GM18858 (cell line): Measurements from ENCODE around the gene TJAP1.
"Not testable (repeated sequence)": the region's sequence is repeated elsewhere in the genome, so short reads cannot be mapped to it uniquely, and the experiment has no call there.

Source experiments
- ATAC-seq: cut with Tn5 transposase; IDR thresholded peaks from one replicate; pipeline ENCODE4 v1.9.1; 2021; ENCODE audit not compliant: unreplicated experiment

The TJAP1 gene

GRCh38 chr6:43452896-43453295, 24.5 kb upstream of the TJAP1 start:
- no peak for ATAC-seq

DNA sequence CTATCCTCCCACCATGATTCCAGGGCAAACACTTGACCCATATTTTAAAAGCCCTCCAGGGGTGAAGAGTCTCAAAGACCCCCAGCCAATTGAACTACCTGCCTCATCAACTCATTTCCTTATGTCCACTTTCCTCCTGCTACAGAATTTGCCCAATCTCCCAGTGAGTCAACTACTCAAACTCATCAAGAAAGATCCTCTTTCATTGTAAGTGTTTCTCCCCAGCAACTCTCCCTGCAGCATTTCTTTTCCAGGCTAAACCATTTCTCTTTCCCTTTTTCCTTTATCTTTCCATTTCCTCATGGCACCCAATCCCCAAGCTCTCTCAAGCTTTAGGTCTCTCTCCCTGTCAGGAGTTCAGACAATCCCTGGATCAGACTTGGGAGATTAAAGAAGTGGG, 23.5 kb upstream of the TJAP1 start:
- ATAC-seq: no peak

GRCh38 chr6:43454290-43454695, 23.1 kb upstream of the TJAP1 start:
- ATAC-seq: no peak

DNA sequence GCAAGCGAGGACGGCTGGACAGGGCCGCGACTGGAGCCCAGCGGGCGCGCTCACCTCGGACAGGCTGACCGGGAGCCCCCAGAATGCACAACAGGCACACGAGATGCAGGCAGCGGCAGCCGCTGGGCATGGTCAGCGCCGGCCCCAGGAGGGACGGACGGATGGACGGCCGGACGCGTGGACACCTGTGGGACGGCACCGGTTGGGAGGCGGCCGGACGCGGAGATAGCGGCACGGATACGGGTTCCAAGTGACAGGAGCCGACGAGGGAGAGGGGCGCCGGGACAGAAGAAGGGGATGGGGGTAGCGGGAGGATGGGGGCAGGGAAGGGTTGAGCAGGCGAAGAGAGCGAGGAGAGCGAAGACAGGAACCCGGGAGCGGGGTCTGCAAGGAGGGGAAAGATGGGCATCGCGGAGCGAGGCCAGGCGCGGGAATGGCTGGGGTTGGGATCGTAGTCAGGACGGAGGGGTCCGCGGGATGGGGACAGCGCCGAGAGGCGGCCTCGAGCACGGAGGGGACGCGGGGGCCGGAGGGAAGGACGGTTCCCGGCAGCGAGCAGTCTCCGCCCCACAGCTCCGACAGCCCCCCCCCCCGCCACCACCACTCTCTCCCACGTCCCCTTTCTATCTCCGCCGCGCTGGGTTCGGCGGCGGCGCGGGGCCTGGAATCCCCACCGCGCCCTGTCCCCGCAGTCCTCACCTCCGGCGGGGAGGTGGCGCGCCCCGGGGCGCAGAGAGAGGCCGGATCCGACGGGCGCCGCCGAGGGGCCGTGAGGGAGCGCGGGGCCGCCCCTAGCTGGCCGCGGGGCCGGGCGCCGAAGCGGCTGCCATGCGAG, 22.5 kb upstream of the TJAP1 start:
- no peak for ATAC-seq

GRCh38 chr6:43455531-43456428, 21.6 kb upstream of the TJAP1 start, which contains the start of gene DLK2:
TSS of gene DLK2 (minus strand) at chr6:43455548. CDS start at chr6:43454825, 723 bp downstream.
- ATAC-seq: no peak

DNA sequence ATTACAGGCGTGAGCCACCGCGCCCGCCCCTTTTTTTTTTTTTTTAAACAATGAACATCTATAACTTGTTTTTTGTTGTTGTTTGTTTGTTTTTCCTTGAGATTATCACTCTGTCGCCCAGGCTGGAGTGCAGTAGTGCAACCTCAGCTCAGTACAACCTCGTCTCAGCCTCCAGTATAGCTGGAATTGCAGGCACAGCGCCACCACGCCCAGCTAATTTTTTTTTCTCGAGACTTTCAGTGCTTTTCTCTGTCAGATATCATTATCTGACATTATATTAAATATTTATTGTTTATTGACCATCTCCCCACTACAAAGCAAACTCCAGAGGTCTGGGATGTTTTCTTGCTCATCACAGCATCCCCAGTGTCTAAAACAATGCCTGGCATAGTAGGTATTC, 19.7 kb upstream of the TJAP1 start:
- ATAC-seq: no peak

DNA sequence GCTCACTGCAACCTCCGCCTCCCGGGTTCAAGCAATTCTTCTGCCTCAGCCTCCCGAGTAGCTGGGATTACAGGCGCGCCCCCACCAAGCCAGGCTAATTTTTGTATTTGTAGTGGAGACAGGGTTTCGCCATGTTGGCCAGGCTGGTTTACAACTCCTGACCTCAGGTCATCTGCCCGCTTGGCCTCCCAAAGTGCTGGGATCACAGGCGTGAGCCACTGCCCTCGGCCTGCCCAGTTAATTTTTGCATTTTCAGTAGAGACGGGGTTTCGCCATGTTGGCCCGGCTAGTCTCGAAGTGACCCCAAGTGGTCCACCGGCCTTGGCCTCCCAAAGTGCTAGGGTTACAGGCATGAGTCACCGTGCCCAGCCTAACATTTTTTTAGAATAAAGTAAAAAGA, 19.2 kb upstream of the TJAP1 start:
- ATAC-seq: not testable (repeated sequence)

- ATAC-seq: no peak
Measured at GRCh38 chr6:43459535-43459934, 17.8 kb upstream of the TJAP1 start.

- no peak for ATAC-seq
Measured at GRCh38 chr6:43460032-43460431, 17.3 kb upstream of the TJAP1 start.

DNA sequence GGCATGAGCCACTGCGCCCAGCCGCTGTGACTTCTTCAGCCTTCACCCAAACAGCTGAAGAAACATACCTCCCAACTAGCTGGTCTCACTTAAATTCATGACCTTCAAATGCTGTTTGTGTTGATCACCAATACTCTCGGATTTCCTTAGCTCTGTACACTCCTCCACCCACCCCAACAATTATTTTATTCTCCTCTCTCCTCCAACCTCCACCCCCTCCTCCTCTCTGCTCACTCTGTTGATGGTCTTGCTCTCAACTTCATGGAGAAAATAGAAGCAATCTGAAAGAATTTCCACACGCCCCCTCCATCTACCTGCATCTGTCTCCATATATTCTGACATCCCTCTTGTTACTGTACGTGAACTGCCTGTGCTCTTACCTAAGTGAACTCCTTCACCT, 15.4 kb upstream of the TJAP1 start:
- ATAC-seq: no peak

GRCh38 chr6:43464337-43464736, 13.0 kb upstream of the TJAP1 start:
- ATAC-seq: no peak

DNA sequence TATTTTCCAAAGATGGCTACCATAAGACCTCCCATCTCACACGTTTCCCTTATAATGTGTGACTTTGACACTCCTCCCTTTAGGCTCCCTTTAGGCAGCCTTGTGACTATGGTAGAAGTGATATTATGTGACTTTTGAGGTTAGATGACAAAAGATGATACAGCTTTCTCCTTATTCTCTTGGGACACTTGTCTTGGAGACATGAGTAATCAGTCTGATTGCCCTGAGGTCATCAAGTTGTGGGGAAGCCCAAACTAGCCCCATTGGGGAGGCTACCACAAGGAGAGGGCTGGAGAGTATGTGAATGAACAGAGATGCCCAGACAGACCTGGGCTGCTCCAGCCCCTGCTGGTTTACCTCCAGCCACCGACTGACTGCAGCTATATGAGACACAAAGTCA, 11.4 kb upstream of the TJAP1 start:
- no peak for ATAC-seq

DNA sequence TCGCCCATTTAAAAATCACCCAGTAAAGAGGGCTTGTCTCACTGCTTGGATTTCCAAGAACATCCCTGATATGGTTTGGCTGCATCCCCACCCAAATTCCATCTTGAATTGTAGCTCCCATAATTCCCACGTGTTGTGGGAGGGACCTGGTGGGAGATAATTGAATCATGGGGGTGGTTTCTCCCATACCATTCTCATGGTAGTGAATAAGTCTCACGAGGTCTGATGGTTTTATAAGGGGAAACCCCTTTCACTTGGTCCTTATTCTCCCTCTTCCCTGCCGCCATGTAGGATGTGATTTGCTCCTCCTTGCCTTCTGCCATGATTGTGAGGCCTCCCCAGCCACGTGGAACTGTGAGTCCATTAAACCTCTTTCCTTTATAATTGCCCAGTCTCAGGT, 10.1 kb upstream of the TJAP1 start:
- ATAC-seq: not testable (repeated sequence)

DNA sequence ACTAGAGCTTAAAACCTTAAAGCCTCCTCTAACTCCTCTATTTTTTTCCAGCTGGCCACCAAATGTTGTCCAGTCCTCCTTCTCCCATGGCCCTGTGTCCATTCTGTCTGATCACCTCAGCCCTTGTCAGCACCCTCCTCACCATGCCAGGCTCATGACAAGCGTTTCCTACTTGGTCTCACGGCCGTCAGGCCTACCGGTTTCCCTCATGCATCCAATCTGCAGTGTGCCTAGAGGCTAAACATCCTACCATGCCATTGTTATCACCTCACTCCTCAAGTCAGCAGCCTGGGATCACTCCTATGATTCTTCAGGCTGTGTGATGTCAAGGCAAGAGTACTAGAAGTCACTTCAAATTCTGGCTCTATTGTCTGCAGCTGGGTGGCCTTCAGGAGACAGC, 9.6 kb upstream of the TJAP1 start:
- ATAC-seq: no peak

DNA sequence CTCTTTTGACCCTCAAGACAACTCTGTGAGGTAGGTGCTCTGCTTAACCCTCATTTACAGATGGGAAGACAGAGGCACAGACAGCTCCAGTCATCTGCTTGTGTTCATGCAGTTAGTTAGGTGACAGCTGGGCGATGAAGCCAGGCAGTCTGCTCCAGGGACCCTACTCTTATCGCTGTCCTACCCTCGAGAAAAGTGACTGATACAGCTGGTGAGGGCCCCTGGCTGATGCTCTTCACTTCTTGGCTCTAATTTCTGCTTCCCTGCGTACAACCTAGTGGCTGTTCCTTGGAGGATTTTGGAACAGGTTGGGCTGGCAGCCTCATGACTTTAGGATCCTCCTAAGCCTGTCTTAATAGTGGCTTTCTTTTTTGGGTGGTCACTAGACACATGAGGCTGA, 9.1 kb upstream of the TJAP1 start:
- ATAC-seq: no peak

DNA sequence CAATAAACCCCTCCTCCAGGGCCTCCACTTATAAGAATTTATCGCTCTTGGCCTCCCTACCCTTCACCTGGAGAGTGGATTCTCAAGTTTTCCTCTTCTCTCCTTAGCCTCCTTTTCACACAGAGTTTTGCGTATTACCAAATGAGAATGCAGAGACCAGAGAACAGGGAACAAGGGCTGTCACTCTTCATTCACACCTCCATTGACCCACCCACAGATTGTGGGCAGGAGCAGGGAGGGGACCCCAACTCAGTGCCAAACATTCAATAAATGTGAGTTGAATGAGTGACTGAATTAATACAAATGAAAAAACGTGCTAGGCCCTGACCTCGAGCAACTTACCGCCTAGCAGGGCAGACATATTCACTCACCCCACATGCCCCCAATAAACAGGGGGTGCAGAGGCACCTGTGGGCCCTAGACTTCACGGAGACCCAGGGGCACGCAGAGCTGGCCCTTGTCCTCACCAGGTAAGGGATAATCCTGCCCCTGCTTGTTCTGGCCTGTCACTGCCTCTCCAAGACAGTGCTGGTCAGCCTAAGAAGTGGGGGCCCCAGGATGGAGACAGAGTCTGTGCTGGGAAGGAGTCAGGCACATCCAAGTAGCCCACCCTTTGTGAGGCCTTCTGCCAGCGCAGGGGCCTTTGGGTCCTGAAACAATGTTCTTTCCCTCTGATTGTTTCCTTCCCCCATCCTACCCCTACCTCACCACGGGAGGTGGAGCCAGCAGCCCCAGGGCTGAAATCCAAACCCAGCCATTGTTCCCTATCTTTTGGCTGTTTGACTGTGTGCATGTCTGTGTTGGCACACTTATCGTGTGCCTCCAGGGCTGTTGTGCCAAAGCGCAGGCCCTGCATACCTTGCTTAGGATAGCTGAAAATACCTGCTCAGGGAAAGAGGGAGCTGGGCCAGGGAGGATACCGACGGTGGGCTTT, 8.4 kb upstream of the TJAP1 start:
- ATAC-seq: no peak

DNA sequence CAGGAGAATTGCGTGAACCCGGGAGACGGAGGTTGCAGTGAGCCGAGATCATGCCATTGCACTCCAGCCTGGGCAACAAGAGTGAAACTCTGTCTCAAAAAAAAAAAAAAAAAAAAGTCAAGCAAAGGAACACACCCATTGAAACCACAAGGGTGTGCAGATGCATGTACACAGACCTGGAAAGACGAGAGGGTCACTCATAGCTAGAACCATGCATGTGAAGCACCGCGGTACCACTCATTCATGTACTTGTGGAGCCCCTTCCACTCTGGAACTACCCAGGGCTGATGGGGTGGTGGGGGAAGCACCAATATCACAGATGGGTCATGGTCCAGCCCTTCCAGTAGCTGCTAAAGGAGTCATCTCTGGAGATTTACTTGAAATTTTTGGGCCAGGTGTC, 7.4 kb upstream of the TJAP1 start:
- no peak for ATAC-seq

DNA sequence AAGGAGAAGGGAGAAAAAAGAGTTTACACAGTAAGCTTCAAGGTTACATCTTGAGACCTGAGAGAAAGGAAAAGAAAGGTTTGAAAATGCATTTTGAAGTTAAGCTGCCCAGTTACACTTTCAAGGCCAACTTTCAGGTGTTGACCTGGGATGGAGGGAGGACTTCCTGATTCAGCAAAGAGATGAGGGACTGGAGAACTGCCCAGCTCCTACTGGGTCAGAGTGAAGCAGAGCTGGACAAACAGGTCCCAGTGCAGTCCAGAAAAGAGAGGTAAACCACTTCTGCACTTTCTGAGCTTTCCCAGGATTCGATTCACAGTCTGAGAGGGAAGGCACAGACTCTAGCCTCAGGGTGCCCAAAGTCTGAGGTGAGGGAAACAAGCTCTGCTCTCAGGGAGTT, 6.0 kb upstream of the TJAP1 start:
- no peak for ATAC-seq

GRCh38 chr6:43472515-43472914, 4.9 kb upstream of the TJAP1 start:
- ATAC-seq: no peak

DNA sequence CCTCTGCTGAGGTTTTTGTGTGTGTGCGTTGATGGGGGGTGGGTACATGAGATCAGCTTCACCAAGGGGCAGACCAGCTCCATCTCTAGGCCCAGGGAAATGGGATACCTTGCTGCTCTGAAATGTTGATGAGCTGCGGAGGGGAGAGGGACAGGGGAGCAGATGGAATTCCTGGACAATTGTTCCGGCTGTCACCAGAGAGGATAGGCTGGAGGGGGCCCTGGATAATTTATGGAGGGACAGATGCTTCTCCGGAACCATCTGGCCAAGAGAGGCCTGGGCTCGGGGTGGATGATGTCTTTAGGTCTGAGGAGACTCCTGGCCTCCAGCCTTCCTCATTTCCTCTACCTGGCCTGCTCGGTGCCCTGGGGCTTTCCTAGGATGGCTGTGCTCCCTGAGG, 1.9 kb upstream of the TJAP1 start:
- ATAC-seq: no peak

- ATAC-seq: no peak
Measured at GRCh38 chr6:43476746-43477145, 624 bp upstream of the TJAP1 start.
